ENCODE data around the gene KRT72. TPM values are rescaled to one million over a fixed set of nuclear protein-coding genes. Genes with fewer than 3 reads are reported as not detected.
"Not testable (repeated sequence)": the region's sequence is repeated elsewhere in the genome, so short reads cannot be mapped to it uniquely, and the experiment has no call there.

Gene KRT72
- total RNA-seq, 1 donor from 2014 or later, result not detected

GRCh38 chr12:52600475-52600874 lies 788 bp downstream of the KRT72 start:
- Histone ChIP-seq H3K9me3 (ENCODE audit: control insufficient read depth in 3 of 3, low read length in 3 of 3) (no peaks in the 10 kb centered on the region), H3K36me3 (ENCODE audit: control insufficient read depth in 3 of 3, insufficient read depth in 3 of 3, low read length in 3 of 3) (no peaks in the 10 kb centered on the region), H3K4me3 (ENCODE audit: low read length in 3 of 3) (no peak overlapping the region), H3K4me1 (ENCODE audit: control insufficient read depth in 3 of 3, insufficient read depth in 3 of 3, low read length in 3 of 3) (no peaks in the 10 kb centered on the region), H3K27ac (ENCODE audit: low read depth, low read length) (no peak overlapping the region), H3K27me3 (ENCODE audit: control insufficient read depth in 3 of 3, insufficient read depth in 3 of 3, low read length in 3 of 3) (peaks cover 34 to 51% (median 41%) of the 10 kb centered on the region in 3 donors), H3K9ac (ENCODE audit: low read depth in 1 of 3, low read length in 3 of 3) (no peak overlapping the region)

- Histone ChIP-seq H3K4me3 (ENCODE audit: low read length in 3 of 3) (no peak overlapping the region), H3K36me3 (ENCODE audit: control insufficient read depth in 3 of 3, insufficient read depth in 3 of 3, low read length in 3 of 3) (no peaks in the 10 kb centered on the region), H3K4me1 (ENCODE audit: control insufficient read depth in 3 of 3, insufficient read depth in 3 of 3, low read length in 3 of 3) (no peaks in the 10 kb centered on the region), H3K9me3 (ENCODE audit: control insufficient read depth in 3 of 3, low read length in 3 of 3) (no peaks in the 10 kb centered on the region), H3K27ac (ENCODE audit: low read depth, low read length) (no peak overlapping the region), H3K9ac (ENCODE audit: low read depth in 1 of 3, low read length in 3 of 3) (no peak overlapping the region), H3K27me3 (ENCODE audit: control insufficient read depth in 3 of 3, insufficient read depth in 3 of 3, low read length in 3 of 3) (peaks cover 34 to 51% (median 41%) of the 10 kb centered on the region in 3 donors)
These were observed 1.2 kb downstream of the KRT72 start for GRCh38 chr12:52600071-52600470.

GRCh38 chr12:52598966-52599365 lies 2.3 kb downstream of the KRT72 start:
- Histone ChIP-seq H3K27ac (ENCODE audit: low read depth, low read length) (no peak overlapping the region), H3K4me3 (ENCODE audit: low read length in 3 of 3) (no peak overlapping the region), H3K27me3 (ENCODE audit: control insufficient read depth in 3 of 3, insufficient read depth in 3 of 3, low read length in 3 of 3) (peaks cover 34 to 51% (median 41%) of the 10 kb centered on the region in 3 donors), H3K36me3 (ENCODE audit: control insufficient read depth in 3 of 3, insufficient read depth in 3 of 3, low read length in 3 of 3) (no peaks in the 10 kb centered on the region), H3K4me1 (ENCODE audit: control insufficient read depth in 3 of 3, insufficient read depth in 3 of 3, low read length in 3 of 3) (no peaks in the 10 kb centered on the region), H3K9me3 (ENCODE audit: control insufficient read depth in 3 of 3, low read length in 3 of 3) (no peaks in the 10 kb centered on the region), H3K9ac (ENCODE audit: low read depth in 1 of 3, low read length in 3 of 3) (no peak overlapping the region)

GRCh38 chr12:52594237-52594636 lies 7.0 kb downstream of the KRT72 start:
- peaks cover 8 to 21% (median 13%) of the 10 kb centered on the region in 3 donors for H3K27me3 ChIP-seq (ENCODE audit: control insufficient read depth in 3 of 3, insufficient read depth in 3 of 3, low read length in 3 of 3)
- not testable (repeated sequence) for H3K9ac ChIP-seq (ENCODE audit: low read depth in 1 of 3, low read length in 3 of 3); H3K4me1 ChIP-seq (ENCODE audit: control insufficient read depth in 3 of 3, insufficient read depth in 3 of 3, low read length in 3 of 3); H3K36me3 ChIP-seq (ENCODE audit: control insufficient read depth in 3 of 3, insufficient read depth in 3 of 3, low read length in 3 of 3); H3K4me3 ChIP-seq (ENCODE audit: low read length in 3 of 3); H3K9me3 ChIP-seq (ENCODE audit: control insufficient read depth in 3 of 3, low read length in 3 of 3); H3K27ac ChIP-seq (ENCODE audit: low read depth, low read length)

GRCh38 chr12:52591521-52591920 lies 9.7 kb downstream of the KRT72 start:
- Histone ChIP-seq H3K27ac (ENCODE audit: low read depth, low read length) (no peak overlapping the region), H3K27me3 (ENCODE audit: control insufficient read depth in 3 of 3, insufficient read depth in 3 of 3, low read length in 3 of 3) (peaks cover 0 to 18% (median 7%) of the 10 kb centered on the region in 3 donors), H3K9ac (ENCODE audit: low read depth in 1 of 3, low read length in 3 of 3) (no peak overlapping the region), H3K4me1 (ENCODE audit: control insufficient read depth in 3 of 3, insufficient read depth in 3 of 3, low read length in 3 of 3) (no peaks in the 10 kb centered on the region), H3K4me3 (ENCODE audit: low read length in 3 of 3) (no peak overlapping the region), H3K9me3 (ENCODE audit: control insufficient read depth in 3 of 3, low read length in 3 of 3) (no peaks in the 10 kb centered on the region), H3K36me3 (ENCODE audit: control insufficient read depth in 3 of 3, insufficient read depth in 3 of 3, low read length in 3 of 3) (no peaks in the 10 kb centered on the region)

- H3K27ac ChIP-seq (ENCODE audit: low read depth, low read length), result no peak overlapping the region
- no peaks in the 10 kb centered on the region for H3K9me3 ChIP-seq (ENCODE audit: control insufficient read depth in 3 of 3, low read length in 3 of 3)
- H3K4me3 ChIP-seq (ENCODE audit: low read length in 3 of 3), result no peak overlapping the region
- H3K4me1 ChIP-seq (ENCODE audit: control insufficient read depth in 3 of 3, insufficient read depth in 3 of 3, low read length in 3 of 3), result no peaks in the 10 kb centered on the region
- H3K9ac ChIP-seq (ENCODE audit: low read depth in 1 of 3, low read length in 3 of 3), result no peak overlapping the region
- no peaks in the 10 kb centered on the region for H3K36me3 ChIP-seq (ENCODE audit: control insufficient read depth in 3 of 3, insufficient read depth in 3 of 3, low read length in 3 of 3)
- peaks cover 0 to 18% (median 7%) of the 10 kb centered on the region in 3 donors for H3K27me3 ChIP-seq (ENCODE audit: control insufficient read depth in 3 of 3, insufficient read depth in 3 of 3, low read length in 3 of 3)
These were observed 11.2 kb downstream of the KRT72 start for GRCh38 chr12:52590021-52590420.

GRCh38 chr12:52587563-52587962 lies 13.7 kb downstream of the KRT72 start:
- Histone ChIP-seq H3K9ac (ENCODE audit: low read depth in 1 of 3, low read length in 3 of 3) (no peak overlapping the region), H3K27ac (ENCODE audit: low read depth, low read length) (no peak overlapping the region), H3K27me3 (ENCODE audit: control insufficient read depth in 3 of 3, insufficient read depth in 3 of 3, low read length in 3 of 3) (peaks cover 2 to 14% (median 5%) of the 10 kb centered on the region in 3 donors), H3K4me3 (ENCODE audit: low read length in 3 of 3) (no peak overlapping the region), H3K36me3 (ENCODE audit: control insufficient read depth in 3 of 3, insufficient read depth in 3 of 3, low read length in 3 of 3) (no peaks in the 10 kb centered on the region), H3K9me3 (ENCODE audit: control insufficient read depth in 3 of 3, low read length in 3 of 3) (no peaks in the 10 kb centered on the region), H3K4me1 (ENCODE audit: control insufficient read depth in 3 of 3, insufficient read depth in 3 of 3, low read length in 3 of 3) (no peaks in the 10 kb centered on the region)

GRCh38 chr12:52585946-52586345 lies 15.3 kb downstream of the KRT72 start:
- H3K9me3 ChIP-seq (ENCODE audit: control insufficient read depth in 3 of 3, low read length in 3 of 3), result no peaks in the 10 kb centered on the region
- H3K4me1 ChIP-seq (ENCODE audit: control insufficient read depth in 3 of 3, insufficient read depth in 3 of 3, low read length in 3 of 3), result no peaks in the 10 kb centered on the region
- H3K27me3 ChIP-seq (ENCODE audit: control insufficient read depth in 3 of 3, insufficient read depth in 3 of 3, low read length in 3 of 3), result peaks cover 5 to 22% (median 5%) of the 10 kb centered on the region in 3 donors
- H3K9ac ChIP-seq (ENCODE audit: low read depth in 1 of 3, low read length in 3 of 3), result no peak overlapping the region
- no peak overlapping the region for H3K4me3 ChIP-seq (ENCODE audit: low read length in 3 of 3)
- H3K36me3 ChIP-seq (ENCODE audit: control insufficient read depth in 3 of 3, insufficient read depth in 3 of 3, low read length in 3 of 3), result no peaks in the 10 kb centered on the region
- no peak overlapping the region for H3K27ac ChIP-seq (ENCODE audit: low read depth, low read length)

GRCh38 chr12:52585066-52585465 lies 16.2 kb downstream of the KRT72 start:
- Histone ChIP-seq H3K4me1 (ENCODE audit: control insufficient read depth in 3 of 3, insufficient read depth in 3 of 3, low read length in 3 of 3) (no peaks in the 10 kb centered on the region), H3K9ac (ENCODE audit: low read depth in 1 of 3, low read length in 3 of 3) (no peak overlapping the region), H3K27me3 (ENCODE audit: control insufficient read depth in 3 of 3, insufficient read depth in 3 of 3, low read length in 3 of 3) (peaks cover 5 to 18% (median 8%) of the 10 kb centered on the region in 3 donors), H3K9me3 (ENCODE audit: control insufficient read depth in 3 of 3, low read length in 3 of 3) (no peaks in the 10 kb centered on the region), H3K27ac (ENCODE audit: low read depth, low read length) (no peak overlapping the region), H3K4me3 (ENCODE audit: low read length in 3 of 3) (no peak overlapping the region), H3K36me3 (ENCODE audit: control insufficient read depth in 3 of 3, insufficient read depth in 3 of 3, low read length in 3 of 3) (no peaks in the 10 kb centered on the region)

- Histone ChIP-seq H3K27me3 (ENCODE audit: control insufficient read depth in 3 of 3, insufficient read depth in 3 of 3, low read length in 3 of 3) (peaks cover 5 to 17% (median 13%) of the 10 kb centered on the region in 3 donors), H3K9me3 (ENCODE audit: control insufficient read depth in 3 of 3, low read length in 3 of 3) (no peaks in the 10 kb centered on the region), H3K36me3 (ENCODE audit: control insufficient read depth in 3 of 3, insufficient read depth in 3 of 3, low read length in 3 of 3) (no peaks in the 10 kb centered on the region), H3K4me3 (ENCODE audit: low read length in 3 of 3) (no peak overlapping the region), H3K9ac (ENCODE audit: low read depth in 1 of 3, low read length in 3 of 3) (no peak overlapping the region), H3K4me1 (ENCODE audit: control insufficient read depth in 3 of 3, insufficient read depth in 3 of 3, low read length in 3 of 3) (no peaks in the 10 kb centered on the region), H3K27ac (ENCODE audit: low read depth, low read length) (no peak overlapping the region)
These were observed 17.0 kb downstream of the KRT72 start for GRCh38 chr12:52584156-52584682.

All from skeletal muscle tissue (tissue), 4 donors.